Activated CD4-positive, alpha-beta T cell treated with anti-CD3 and anti-CD28 coated beads, Interleukin-2, amount 50 U/mL, for 24 hours (primary cell): ENCODE measurements around the gene HAT1.

ENCODE experiments used
- DNase-seq, 2 donors: peaks; one replicate each; pipeline ENCODE4 v3.0.0-alpha.2; 2020; ENCODE audit warnings: low read depth in 1 of 2, low spot score in 1 of 2

The HAT1 gene

GRCh38 chr2:171913517-171913916, 8.7 kb upstream of the HAT1 start:
- DNase-seq, result no peak

GRCh38 chr2:171919453-171919852, 2.8 kb upstream of the HAT1 start:
- no peak for DNase-seq

GRCh38 chr2:171921970-171922229, 361 bp upstream of the HAT1 start:
- no peak for DNase-seq

- DNase-seq, result no peak
Measured at GRCh38 chr2:171923206-171923605, 945 bp downstream of the HAT1 start.

- no peak for DNase-seq
Measured at GRCh38 chr2:171924170-171924942, 2.1 kb downstream of the HAT1 start.

- no peak for DNase-seq
Measured at GRCh38 chr2:171930385-171930784, 8.1 kb downstream of the HAT1 start.

GRCh38 chr2:171939058-171939742, 16.9 kb downstream of the HAT1 start:
- DNase-seq, result no peak

GRCh38 chr2:171939743-171940071, 17.4 kb downstream of the HAT1 start:
- DNase-seq, result no peak

- no peak for DNase-seq
Measured at GRCh38 chr2:171941316-171941699, 19.0 kb downstream of the HAT1 start.

GRCh38 chr2:171943869-171944268, 21.6 kb downstream of the HAT1 start:
- no peak for DNase-seq

- no peak for DNase-seq
Measured at GRCh38 chr2:171952276-171952675, 30.0 kb downstream of the HAT1 start.

- DNase-seq, result no peak
Measured at GRCh38 chr2:171952748-171953147, 30.5 kb downstream of the HAT1 start.

- no peak for DNase-seq
Measured at GRCh38 chr2:171956135-171956825, 34.0 kb downstream of the HAT1 start.

GRCh38 chr2:171957061-171957460, 34.8 kb downstream of the HAT1 start:
- DNase-seq, result no peak

GRCh38 chr2:171958475-171958874, 36.2 kb downstream of the HAT1 start:
- DNase-seq, result no peak

GRCh38 chr2:171959998-171960397, 37.7 kb downstream of the HAT1 start:
- DNase-seq, result no peak

GRCh38 chr2:171960570-171960969, 38.3 kb downstream of the HAT1 start:
- DNase-seq, result no peak

GRCh38 chr2:171963198-171963597, 40.9 kb downstream of the HAT1 start:
- DNase-seq, result no peak

GRCh38 chr2:171964308-171964707, 42.0 kb downstream of the HAT1 start:
- no peak for DNase-seq

- no peak for DNase-seq
Measured at GRCh38 chr2:171965238-171965637, 43.0 kb downstream of the HAT1 start.

GRCh38 chr2:171965661-171966060, 43.4 kb downstream of the HAT1 start:
- no peak for DNase-seq

GRCh38 chr2:171966235-171966634, 44.0 kb downstream of the HAT1 start:
- no peak for DNase-seq

GRCh38 chr2:171966688-171967087, 44.4 kb downstream of the HAT1 start:
- DNase-seq, result no peak
